ENCODE results near the gene LRRC36. TPM values are rescaled to one million over a fixed set of nuclear protein-coding genes. Genes with fewer than 3 reads are reported as not detected.
A peak's percentile ranks its signal among the peaks of the same experiment; 100 is the strongest.

LRRC36 gene
- total RNA-seq, 1 experiment from 2014 or later, result 0.13 TPM

GRCh38 chr16:67424261-67424615 is 97.6 kb downstream of the LRRC36 start:
- Mint-ChIP-seq H3K36me3 (no peaks in the 10 kb centered on the region), H3K4me3 (peak overlapping the region; percentile 51), H3K9me3 (peaks cover 5% of the 10 kb centered on the region), H3K27me3 (ENCODE audit: low read depth) (peaks cover 11% of the 10 kb centered on the region), H3K4me1 (peaks cover 84% of the 10 kb centered on the region), H3K27ac (peak overlapping the region; percentile 97)
- TF ChIP-seq ZNF232 (CRISPR knock-in tag; IDR thresholded peaks at IDR 0.05) (no peak), EMX1 (CRISPR knock-in tag; IDR thresholded peaks at IDR 0.05) (no peak), TP53 (CRISPR knock-in tag; IDR thresholded peaks at IDR 0.05) (no peak)
- ATAC-seq (no peak), DNase-seq (ENCODE audit: low spot score) (no peak)
- POLR2A ChIA-PET, result interaction anchor here (1.0 kb wide), 1 partner anchor 57 kb away, joined by 4 read pairs; the partner anchor contains the start of gene ATP6V0D1
- CTCF ChIA-PET, result interaction anchor here (0.5 to 10.4 kb wide), 13 partner anchors 8 to 177 kb away, joined by 3 to 234 read pairs (median 6); partner anchors contain the start of genes ATP6V0D1, TPPP3 and ZDHHC1

DNA sequence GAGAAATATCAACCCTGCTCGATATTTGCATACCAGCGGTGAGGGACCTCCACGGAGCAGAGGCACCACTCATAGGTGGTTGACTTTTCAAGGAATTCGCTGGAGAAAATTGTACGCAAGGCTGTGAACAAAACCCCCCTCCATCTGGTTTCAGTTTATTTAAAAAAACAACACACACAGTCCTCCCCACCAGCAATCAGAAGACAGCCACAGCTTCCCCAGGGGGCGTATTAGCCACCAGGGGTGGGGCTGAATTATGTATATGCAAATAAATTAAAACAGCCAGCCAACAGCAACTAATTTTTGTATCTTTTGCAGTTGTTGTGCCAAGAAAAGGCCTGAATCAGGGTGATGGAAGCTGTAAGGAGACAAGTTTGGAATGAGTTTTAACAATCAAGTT is 98.4 kb downstream of the LRRC36 start:
- ATAC-seq, result no peak
- H3K27me3 Mint-ChIP-seq (ENCODE audit: low read depth), result peaks cover 12% of the 10 kb centered on the region
- no peaks in the 10 kb centered on the region for H3K36me3 Mint-ChIP-seq
- CTCF ChIA-PET, result interaction anchor here (0.5 to 10.4 kb wide), 13 partner anchors 9 to 240 kb away, joined by 3 to 234 read pairs (median 6); partner anchors contain the start of genes ATP6V0D1, TPPP3 and ZDHHC1
- no peak for DNase-seq (ENCODE audit: low spot score)
- no peaks in the 10 kb centered on the region for H3K9me3 Mint-ChIP-seq
- POLR2A ChIA-PET, result no interaction called here
- H3K4me1 Mint-ChIP-seq, result peaks cover 85% of the 10 kb centered on the region
- H3K4me3 Mint-ChIP-seq, result peak overlapping the region; percentile 51
- H3K27ac Mint-ChIP-seq, result peak overlapping the region; percentile 97
- TF ChIP-seq ERG (CRISPR knock-in tag; IDR thresholded peaks at IDR 0.05) (no peak), ZNF425 (CRISPR knock-in tag; conservative IDR thresholded peaks at IDR 0.05) (no peak), FOXJ3 (CRISPR knock-in tag; IDR thresholded peaks at IDR 0.05; ENCODE audit: borderline replicate concordance) (no peak), SMAD4 (CRISPR knock-in tag; IDR thresholded peaks at IDR 0.05) (no peak), CREB1 (CRISPR knock-in tag; IDR thresholded peaks at IDR 0.05) (no peak), ARID4B (CRISPR knock-in tag; IDR thresholded peaks at IDR 0.05; ENCODE audit: borderline replicate concordance) (no peak), CBFB (CRISPR knock-in tag; IDR thresholded peaks at IDR 0.05; ENCODE audit: low read depth) (no peak), GTF2I (CRISPR knock-in tag; conservative IDR thresholded peaks at IDR 0.05) (no peak), GABPB1 (CRISPR knock-in tag; IDR thresholded peaks at IDR 0.05) (no peak), TEAD4 (CRISPR knock-in tag; IDR thresholded peaks at IDR 0.05) (no peak), ZNF281 (CRISPR knock-in tag; IDR thresholded peaks at IDR 0.05) (no peak), MYBL2 (CRISPR knock-in tag; IDR thresholded peaks at IDR 0.05) (no peak), SP1 (CRISPR knock-in tag; conservative IDR thresholded peaks at IDR 0.05) (no peak), ZNF317 (CRISPR knock-in tag; IDR thresholded peaks at IDR 0.05; ENCODE audit: borderline replicate concordance, low read depth) (no peak), OVOL2 (CRISPR knock-in tag; IDR thresholded peaks at IDR 0.05; ENCODE audit: borderline replicate concordance) (no peak)
- TF ChIP-seq, protein P1, sequence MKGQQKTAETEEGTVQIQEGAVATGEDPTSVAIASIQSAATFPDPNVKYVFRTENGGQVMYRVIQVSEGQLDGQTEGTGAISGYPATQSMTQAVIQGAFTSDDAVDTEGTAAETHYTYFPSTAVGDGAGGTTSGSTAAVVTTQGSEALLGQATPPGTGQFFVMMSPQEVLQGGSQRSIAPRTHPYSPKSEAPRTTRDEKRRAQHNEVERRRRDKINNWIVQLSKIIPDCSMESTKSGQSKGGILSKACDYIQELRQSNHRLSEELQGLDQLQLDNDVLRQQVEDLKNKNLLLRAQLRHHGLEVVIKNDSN (CRISPR knock-in tag; IDR thresholded peaks at IDR 0.05), result no peak
- TF ChIP-seq, protein P2, sequence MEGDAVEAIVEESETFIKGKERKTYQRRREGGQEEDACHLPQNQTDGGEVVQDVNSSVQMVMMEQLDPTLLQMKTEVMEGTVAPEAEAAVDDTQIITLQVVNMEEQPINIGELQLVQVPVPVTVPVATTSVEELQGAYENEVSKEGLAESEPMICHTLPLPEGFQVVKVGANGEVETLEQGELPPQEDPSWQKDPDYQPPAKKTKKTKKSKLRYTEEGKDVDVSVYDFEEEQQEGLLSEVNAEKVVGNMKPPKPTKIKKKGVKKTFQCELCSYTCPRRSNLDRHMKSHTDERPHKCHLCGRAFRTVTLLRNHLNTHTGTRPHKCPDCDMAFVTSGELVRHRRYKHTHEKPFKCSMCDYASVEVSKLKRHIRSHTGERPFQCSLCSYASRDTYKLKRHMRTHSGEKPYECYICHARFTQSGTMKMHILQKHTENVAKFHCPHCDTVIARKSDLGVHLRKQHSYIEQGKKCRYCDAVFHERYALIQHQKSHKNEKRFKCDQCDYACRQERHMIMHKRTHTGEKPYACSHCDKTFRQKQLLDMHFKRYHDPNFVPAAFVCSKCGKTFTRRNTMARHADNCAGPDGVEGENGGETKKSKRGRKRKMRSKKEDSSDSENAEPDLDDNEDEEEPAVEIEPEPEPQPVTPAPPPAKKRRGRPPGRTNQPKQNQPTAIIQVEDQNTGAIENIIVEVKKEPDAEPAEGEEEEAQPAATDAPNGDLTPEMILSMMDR (IDR thresholded peaks at IDR 0.05), result no peak
- TF ChIP-seq, protein P3, sequence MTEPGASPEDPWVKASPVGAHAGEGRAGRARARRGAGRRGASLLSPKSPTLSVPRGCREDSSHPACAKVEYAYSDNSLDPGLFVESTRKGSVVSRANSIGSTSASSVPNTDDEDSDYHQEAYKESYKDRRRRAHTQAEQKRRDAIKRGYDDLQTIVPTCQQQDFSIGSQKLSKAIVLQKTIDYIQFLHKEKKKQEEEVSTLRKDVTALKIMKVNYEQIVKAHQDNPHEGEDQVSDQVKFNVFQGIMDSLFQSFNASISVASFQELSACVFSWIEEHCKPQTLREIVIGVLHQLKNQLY (CRISPR knock-in tag; IDR thresholded peaks at IDR 0.05), result no peak

Data from WTC11 (cell line).